ENCODE results near the gene NAT16. TPM values are rescaled to one million over a fixed set of nuclear protein-coding genes. Genes with fewer than 3 reads are reported as not detected.

The NAT16 gene
- total and polyA plus RNA-seq, 2 experiments from 2014 or later: 0.21 to 0.31 TPM

GRCh38 chr7:101186194-101186593 is 6.1 kb upstream of the NAT16 start (continued):
- TF ChIP-seq ZNF462 (CRISPR knock-in tag; IDR thresholded peaks at IDR 0.05): no peak
- no peak for TF ChIP-seq ZNF331 (CRISPR knock-in tag; IDR thresholded peaks at IDR 0.05; ENCODE audit: low read depth)

DNA sequence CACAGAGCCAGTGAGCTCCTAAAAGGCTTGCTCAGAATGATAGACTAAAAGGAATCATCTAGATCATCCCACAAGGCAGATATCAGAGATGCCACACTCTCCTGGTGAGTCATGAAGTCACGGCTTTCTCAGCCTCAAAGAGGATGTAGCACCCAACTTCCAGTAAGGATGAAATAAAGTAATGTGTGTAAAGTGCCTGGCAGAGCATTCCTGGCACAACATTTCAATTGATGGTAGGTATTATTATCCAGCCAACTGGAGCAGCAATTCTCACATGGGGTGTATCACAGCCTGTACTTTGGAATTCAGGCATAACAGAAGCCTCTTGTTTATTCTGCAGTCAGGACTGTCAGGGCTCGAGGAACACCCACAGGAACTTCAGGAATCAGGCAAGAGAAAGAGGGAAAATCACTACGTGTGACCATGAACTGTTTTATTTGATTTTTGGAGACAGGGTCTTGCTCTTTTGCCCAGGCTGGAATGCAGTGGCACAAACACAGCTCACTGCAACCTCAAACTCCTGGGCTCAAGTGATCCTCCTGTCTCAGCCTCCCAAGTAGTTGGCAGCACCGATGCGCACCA is 5.3 kb upstream of the NAT16 start:
- peaks cover 10% of the 10 kb centered on the region; the same call in 1 of the 2 replicates for H3F3A ChIP-seq (replicated peaks; ENCODE audit: low read depth)
- Mint-ChIP-seq H3K4me3 (no peak overlapping the region), H3K4me1 (peaks cover 11% of the 10 kb centered on the region), H3K27me3 (ENCODE audit: insufficient read depth, low read depth, poor library complexity) (peaks cover 18% of the 10 kb centered on the region), H3K36me3 (ENCODE audit: low read depth) (no peaks in the 10 kb centered on the region), H3K9me3 (no peaks in the 10 kb centered on the region), H3K27ac (no peak overlapping the region)
- no peaks in the 10 kb centered on the region for H3K9me2 ChIP-seq (ENCODE audit: insufficient read depth)
- ATAC-seq (no peak), DNase-seq (ENCODE audit: low spot score) (no peak)
- H3K79me2 ChIP-seq (replicated peaks; ENCODE audit: insufficient read depth): no peaks in the 10 kb centered on the region
- TF ChIP-seq ZNF462 (CRISPR knock-in tag; IDR thresholded peaks at IDR 0.05): no peak
- no peak for TF ChIP-seq CREB1 (CRISPR knock-in tag; IDR thresholded peaks at IDR 0.05; ENCODE audit: low read depth)
- TF ChIP-seq ZNF331 (CRISPR knock-in tag; IDR thresholded peaks at IDR 0.05; ENCODE audit: low read depth): no peak
- no peak for TF ChIP-seq EZH2 (IDR thresholded peaks at IDR 0.05; ENCODE audit: low read depth, unreplicated experiment)
- no peak for TF ChIP-seq POLR2AphosphoS5 (IDR thresholded peaks at IDR 0.05; ENCODE audit: low read depth)
- no peaks in the 10 kb centered on the region for H3K36me3 ChIP-seq (ENCODE audit: insufficient read depth)
- H3K4me3 ChIP-seq: no peak overlapping the region
- H2AFZ ChIP-seq: no peak overlapping the region
- no peak overlapping the region for H3K4me2 ChIP-seq
- no peaks in the 10 kb centered on the region; the same call in 1 of the 2 replicates for H3K4me1 ChIP-seq (ENCODE audit: insufficient read depth)
- H4K20me1 ChIP-seq (replicated peaks; ENCODE audit: insufficient read depth): no peaks in the 10 kb centered on the region
- no peak overlapping the region for H3K27ac ChIP-seq (ENCODE audit: low read depth)
- peaks cover 13% of the 10 kb centered on the region for H3K27me3 ChIP-seq (ENCODE audit: insufficient read depth)
